Measurements from ENCODE around the gene YOD1.

GRCh38 chr1:207069858-207070506 lies 19.0 kb upstream of the YOD1 start:
- TF ChIP-seq CTCF (conservative IDR thresholded peaks at IDR 0.05) = no peak
- TF ChIP-seq EZH2 (IDR thresholded peaks at IDR 0.05; ENCODE audit: low read depth) = no peak

Measured in PC-9 (cell line).